Tongue (tissue), 2 donors: Measurements from ENCODE around the gene RIC1. TPM values are rescaled to one million over a fixed set of nuclear protein-coding genes. Genes with fewer than 3 reads are reported as not detected.
"Not testable (repeated sequence)": the region's sequence is repeated elsewhere in the genome, so short reads cannot be mapped to it uniquely, and the experiment has no call there.

Source experiments
- DNase-seq: peaks from one replicate; pipeline ENCODE4 v3.0.0-alpha.2; 2015
- total RNA-seq: library from RNA; depleted of rRNA; stranded (reverse); fragments of >200 nt; gene quantifications from one replicate; pipeline ENCODE4 v1.2.3, GENCODE V29; 2014

Gene RIC1
- total RNA-seq, 1 donor from 2014 or later, result 38.9 TPM

- peak; percentile 83 for DNase-seq
These were observed 1.9 kb upstream of the RIC1 start for GRCh38 chr9:5626727-5627634.

GRCh38 chr9:5627686-5628085, 1.2 kb upstream of the RIC1 start:
- DNase-seq, result not testable (repeated sequence)

- DNase-seq, result no peak
These were observed 751 bp upstream of the RIC1 start for GRCh38 chr9:5628183-5628529.

- DNase-seq, result peak; percentile 68
These were observed 589 bp downstream of the RIC1 start for GRCh38 chr9:5629312-5630080.

GRCh38 chr9:5630081-5630507, 1.2 kb downstream of the RIC1 start:
- DNase-seq, result no peak

GRCh38 chr9:5631026-5631425, 2.1 kb downstream of the RIC1 start:
- no peak for DNase-seq

GRCh38 chr9:5632540-5632939, 3.6 kb downstream of the RIC1 start:
- DNase-seq, result no peak

- no peak for DNase-seq
These were observed 4.3 kb downstream of the RIC1 start for GRCh38 chr9:5633243-5633642.

GRCh38 chr9:5635390-5635789, 6.5 kb downstream of the RIC1 start:
- DNase-seq, result no peak

GRCh38 chr9:5639816-5640215, 10.9 kb downstream of the RIC1 start:
- no peak for DNase-seq

GRCh38 chr9:5642170-5642569, 13.3 kb downstream of the RIC1 start:
- no peak for DNase-seq

GRCh38 chr9:5643005-5643624, 14.2 kb downstream of the RIC1 start:
- DNase-seq, result no peak

- no peak for DNase-seq
These were observed 15.6 kb downstream of the RIC1 start for GRCh38 chr9:5644501-5644900.

- no peak for DNase-seq
These were observed 17.2 kb downstream of the RIC1 start for GRCh38 chr9:5646116-5646515.

- no peak for DNase-seq
These were observed 21.6 kb downstream of the RIC1 start for GRCh38 chr9:5650356-5651105.

- no peak for DNase-seq
These were observed 22.3 kb downstream of the RIC1 start for GRCh38 chr9:5651246-5651645.

GRCh38 chr9:5652821-5653220, 23.9 kb downstream of the RIC1 start:
- no peak for DNase-seq

- not testable (repeated sequence) for DNase-seq
These were observed 33.9 kb downstream of the RIC1 start for GRCh38 chr9:5662804-5663203.

GRCh38 chr9:5665059-5665458, 36.2 kb downstream of the RIC1 start:
- DNase-seq, result no peak

- DNase-seq, result no peak
These were observed 38.5 kb downstream of the RIC1 start for GRCh38 chr9:5667391-5667790.

GRCh38 chr9:5670079-5670478, 41.2 kb downstream of the RIC1 start:
- no peak for DNase-seq

GRCh38 chr9:5671711-5672353, 42.9 kb downstream of the RIC1 start:
- no peak for DNase-seq
